GM12878 (cell line): Measurements from ENCODE around the gene UBALD2. TPM values are rescaled to one million over a fixed set of nuclear protein-coding genes. Genes with fewer than 3 reads are reported as not detected.
A peak's percentile ranks its signal among the peaks of the same experiment; 100 is the strongest.

ENCODE experiments used
- ATF2 ChIP-seq: IDR thresholded peaks from 2 replicates; pipeline ENCODE4 v1.6.1; 2012; ENCODE audit warnings: low read length, inconsistent platforms
- CBX3 ChIP-seq: fragments of 200-600 bp; sonication (generic); IDR thresholded peaks from 2 replicates; pipeline ENCODE4 v1.6.1; 2016; ENCODE audit warnings: low read depth, borderline replicate concordance
- CHD4 ChIP-seq: fragments of 200-600 bp; sonication (generic); IDR thresholded peaks from 2 replicates; pipeline ENCODE4 v1.6.1; 2016; ENCODE audit warnings: mild to moderate bottlenecking
- CREB1 ChIP-seq: IDR thresholded peaks from 2 replicates; pipeline ENCODE4 v1.6.1; 2012; ENCODE audit warnings: low read depth, mild to moderate bottlenecking, inconsistent platforms
- E2F8 ChIP-seq: fragments of 450-650 bp; IDR thresholded peaks from 2 replicates; pipeline ENCODE4 v1.6.1; 2018; ENCODE audit warnings: mild to moderate bottlenecking, low read depth, moderate library complexity; ENCODE audit not compliant: partially characterized antibody
- ELK1 ChIP-seq: IDR thresholded peaks from 2 replicates; pipeline ENCODE4 v1.6.1; 2012; ENCODE audit warnings: low read depth, low read length, improper control_type of control experiment
- FOXM1 ChIP-seq: IDR thresholded peaks from 2 replicates; pipeline ENCODE4 v1.6.1; 2012; ENCODE audit warnings: low read depth, mild to moderate bottlenecking, inconsistent platforms, low read length, moderate library complexity
- IKZF1 ChIP-seq: fragments of 450-650 bp; conservative IDR thresholded peaks from 2 replicates; pipeline ENCODE4 v1.6.1; 2017; ENCODE audit warnings: antibody characterized with exemption, mild to moderate bottlenecking
- MEF2B ChIP-seq: fragments of 450-650 bp; IDR thresholded peaks from 2 replicates; pipeline ENCODE4 v1.6.1; 2018; ENCODE audit warnings: mild to moderate bottlenecking, moderate library complexity; ENCODE audit not compliant: partially characterized antibody, poor library complexity, severe bottlenecking
- MTA2 ChIP-seq: fragments of 450-650 bp; IDR thresholded peaks from 2 replicates; pipeline ENCODE4 v1.6.1; 2016; ENCODE audit warnings: low read depth, mild to moderate bottlenecking, moderate library complexity
- POLR2AphosphoS5 ChIP-seq: IDR thresholded peaks from 2 replicates; pipeline ENCODE4 v1.6.1; 2011; ENCODE audit warnings: mild to moderate bottlenecking, low read length, inconsistent platforms
- RB1 ChIP-seq: fragments of 450-650 bp; formaldehyde crosslinking; IDR thresholded peaks from 2 replicates; pipeline ENCODE4 v1.6.1; 2017; ENCODE audit warnings: mild to moderate bottlenecking, borderline replicate concordance
- RCOR1 ChIP-seq: conservative IDR thresholded peaks from 2 replicates; pipeline ENCODE4 v1.6.1; 2012; ENCODE audit warnings: low read depth, low read length, improper control_type of control experiment
- RFX5 ChIP-seq: IDR thresholded peaks from 2 replicates; pipeline ENCODE4 v1.6.1; 2011; ENCODE audit warnings: low read depth, low read length, improper control_type of control experiment
- SIX5 ChIP-seq: IDR thresholded peaks from 2 replicates; pipeline ENCODE4 v1.6.1; 2011; ENCODE audit warnings: mild to moderate bottlenecking, low read depth, low read length, moderate library complexity; ENCODE audit not compliant: severe bottlenecking
- STAT3 ChIP-seq: IDR thresholded peaks from 2 replicates; pipeline ENCODE4 v1.6.1; 2011; ENCODE audit warnings: low read depth, low read length, improper control_type of control experiment
- ZNF384 ChIP-seq: IDR thresholded peaks from 2 replicates; pipeline ENCODE4 v1.6.1; 2012; ENCODE audit warnings: low read depth, mild to moderate bottlenecking, low read length, improper control_type of control experiment, borderline replicate concordance
- ZNF687 ChIP-seq: fragments of 450-650 bp; IDR thresholded peaks from 2 replicates; pipeline ENCODE4 v1.6.1; 2017; ENCODE audit warnings: mild to moderate bottlenecking, moderate library complexity
- polyA plus RNA-seq, 11 experiments: library from polyadenylated mRNA; depleted of rRNA in 4 of 11; unstranded in 6 of 11; stranded (reverse) in 5 of 11; fragments of >200 nt; fragmentation: Nextera tagmentation in 4 of 11; fragmentation: Illumina TruSeq in 1 of 11; extraction: Ambion mirVana in 4 of 11; extraction: Trizol in 1 of 11; gene quantifications; 1 replicate in 1 of 11; 2 replicates in 10 of 11; pipeline versions ENCODE4 v1.2.1 to v1.2.3, GENCODE V29; 2011 to 2016; ENCODE audit warnings: inconsistent platforms in 2 of 11, missing spikeins in 2 of 11, low read depth in 1 of 11
- total RNA-seq, 4 experiments: library from RNA; depleted of rRNA in 3 of 4; stranded (reverse); fragments of >200 nt in 3 of 4; fragmentation: Illumina TruSeq in 1 of 4; extraction: Trizol in 1 of 4; gene quantifications; 2 replicates each; pipeline versions ENCODE4 v1.2.1 to v1.2.3, GENCODE V29; 2013 to 2021

UBALD2 gene
- total and polyA plus RNA-seq, 10 of the 15 experiments (the other 5 are each of a cell fraction or from before 2014, with no cell fraction given): 2.8 to 165 (median 20.6) TPM

GRCh38 chr17:76262732-76263344 is 2.3 kb upstream of the UBALD2 start (continued):
- TF ChIP-seq ATF2: no peak
- TF ChIP-seq MEF2B: peak; percentile 56
- no peak for TF ChIP-seq RFX5
- TF ChIP-seq ZNF384: no peak
- TF ChIP-seq RCOR1: no peak
- TF ChIP-seq CHD4: no peak
- no peak for TF ChIP-seq RB1
- TF ChIP-seq POLR2AphosphoS5: 0 out of 2 replicates have a peak, but pooled peaks have one; percentile 37
- TF ChIP-seq CBX3: no peak
- TF ChIP-seq MTA2: 0 out of 2 replicates have a peak, but pooled peaks have one; percentile 16
- no peak for TF ChIP-seq ELK1
- peak; percentile 78 for TF ChIP-seq IKZF1
- TF ChIP-seq ZNF687: peak; percentile 45
- no peak for TF ChIP-seq E2F8
- TF ChIP-seq SIX5: no peak
- TF ChIP-seq STAT3: no peak
- no peak for TF ChIP-seq FOXM1
- TF ChIP-seq CREB1: no peak
